Activated naive CD8-positive, alpha-beta T cell treated with anti-CD3 and anti-CD28 coated beads, Interleukin-2, amount 50 U/mL, for 24 hours (primary cell): ENCODE data around the gene AKAP8L.

Source experiments
- ATAC-seq: fragments of 150-1000 bp; cut with Tn5 transposase; one replicate; pipeline ENCODE4 v1.10.0; 2021
- DNase-seq: peaks from one replicate; pipeline ENCODE4 v3.0.0; 2021
- H3K27ac Mint-ChIP-seq: one replicate; pipeline ENCODE4 v1.8.0; 2021; ENCODE audit warnings: mild to moderate bottlenecking, mixed read lengths
- H3K27me3 Mint-ChIP-seq: one replicate; pipeline ENCODE4 v1.8.0; 2021; ENCODE audit warnings: mixed read lengths
- H3K36me3 Mint-ChIP-seq: one replicate; pipeline ENCODE4 v1.8.0; 2021; ENCODE audit warnings: low read depth, mixed read lengths
- H3K4me1 Mint-ChIP-seq: one replicate; pipeline ENCODE4 v1.8.0; 2021; ENCODE audit warnings: mixed read lengths
- H3K4me3 Mint-ChIP-seq: one replicate; pipeline ENCODE4 v1.8.0; 2021; ENCODE audit warnings: mild to moderate bottlenecking, moderate library complexity, mixed read lengths
- H3K9me3 Mint-ChIP-seq: one replicate; pipeline ENCODE4 v1.8.0; 2021; ENCODE audit warnings: mixed read lengths

Gene AKAP8L

DNA sequence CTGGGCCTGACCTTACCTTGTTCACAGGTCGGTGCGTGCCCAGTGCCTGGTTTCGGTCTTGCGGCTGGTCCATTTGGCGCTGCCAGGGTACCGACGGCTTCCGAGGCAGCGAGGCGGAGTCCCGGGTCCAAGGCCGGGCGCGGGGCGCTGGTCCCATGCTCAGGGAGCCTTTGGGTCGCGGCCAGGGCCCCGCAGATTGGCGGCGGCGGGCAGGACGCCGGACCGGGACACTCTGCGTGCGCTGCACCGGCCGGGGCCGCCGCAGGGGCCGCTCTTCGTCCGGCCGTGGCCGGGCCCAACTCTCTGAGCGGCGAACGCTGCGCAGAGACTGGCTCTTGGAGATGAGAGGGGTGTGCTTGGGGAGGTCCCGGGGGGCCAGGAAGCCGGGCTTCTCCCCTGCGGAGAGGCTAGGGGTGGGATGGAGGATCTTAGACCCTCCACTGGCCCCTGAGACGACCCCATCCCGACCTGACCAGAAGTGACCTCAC is 34.3 kb upstream of the AKAP8L start:
- no peak for ATAC-seq
- no peak overlapping the region for H3K4me3 Mint-ChIP-seq
- H3K36me3 Mint-ChIP-seq = peaks cover 42% of the 10 kb centered on the region
- DNase-seq = no peak
- no peaks in the 10 kb centered on the region for H3K27me3 Mint-ChIP-seq
- H3K27ac Mint-ChIP-seq = no peak overlapping the region
- peaks cover 3% of the 10 kb centered on the region for H3K9me3 Mint-ChIP-seq
- H3K4me1 Mint-ChIP-seq = peaks cover 16% of the 10 kb centered on the region

DNA sequence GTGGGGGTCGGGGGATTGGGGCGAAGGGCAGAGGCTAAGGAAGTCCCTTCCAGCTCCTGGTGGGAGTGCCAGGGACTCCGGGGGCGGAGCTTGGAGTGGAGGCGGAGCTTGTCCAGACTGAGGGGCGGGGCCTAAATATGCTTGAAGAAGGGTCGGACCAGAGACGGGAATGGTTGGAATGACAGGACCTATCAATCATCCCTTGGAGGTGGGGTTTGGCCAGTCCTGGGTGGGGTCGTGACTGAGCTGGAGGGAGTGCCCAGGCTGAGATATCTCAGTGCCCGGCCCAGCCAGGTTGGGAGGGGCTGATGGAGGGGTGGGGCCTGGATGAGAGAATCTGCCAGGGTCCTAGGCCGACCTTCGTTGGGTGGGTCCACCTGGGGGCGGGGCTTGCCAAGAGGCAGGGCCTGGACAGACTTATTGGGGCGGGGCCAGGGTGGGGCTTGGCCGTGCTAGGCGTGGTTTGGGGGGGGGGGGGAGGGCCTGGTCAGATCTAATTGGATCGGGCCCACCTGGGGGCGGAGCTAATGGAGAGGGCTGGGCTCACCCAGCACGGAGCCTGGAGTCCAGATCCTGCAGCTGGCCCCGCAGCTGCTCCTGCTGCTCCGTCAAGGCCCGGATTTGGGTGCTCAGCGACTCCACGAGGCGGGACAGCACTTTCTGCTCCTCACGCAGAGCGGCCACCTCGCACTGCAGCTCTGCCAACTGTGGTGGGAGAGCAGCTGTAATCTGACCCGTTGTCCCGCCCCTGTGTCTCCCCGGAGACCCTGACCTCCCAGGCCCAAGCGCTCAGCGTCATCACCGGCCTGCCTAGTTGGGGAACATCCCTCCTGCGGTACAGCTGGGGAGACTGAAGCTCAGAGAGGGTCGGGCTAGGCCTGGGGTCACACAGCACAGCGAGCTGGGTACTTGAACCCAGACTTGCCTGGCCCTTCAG is 33.6 kb upstream of the AKAP8L start:
- Mint-ChIP-seq H3K4me1 (peaks cover 16% of the 10 kb centered on the region), H3K9me3 (peaks cover 3% of the 10 kb centered on the region), H3K27ac (no peak overlapping the region), H3K27me3 (no peaks in the 10 kb centered on the region), H3K36me3 (peaks cover 37% of the 10 kb centered on the region), H3K4me3 (no peak overlapping the region)
- DNase-seq (peak; percentile 48), ATAC-seq (no peak)

- H3K4me3 Mint-ChIP-seq = peak overlapping the region; percentile 72
- ATAC-seq (no peak), DNase-seq (no peak)
- no peaks in the 10 kb centered on the region for H3K27me3 Mint-ChIP-seq
- H3K27ac Mint-ChIP-seq = peak overlapping the region; percentile 72
- H3K36me3 Mint-ChIP-seq = peaks cover 34% of the 10 kb centered on the region
- peaks cover 16% of the 10 kb centered on the region for H3K4me1 Mint-ChIP-seq
- H3K9me3 Mint-ChIP-seq = peaks cover 3% of the 10 kb centered on the region
These were observed 31.7 kb upstream of the AKAP8L start for GRCh38 chr19:15450528-15450890.

- H3K4me3 Mint-ChIP-seq = peak within 1 kb of the TSS; percentile 72
- DNase-seq (peak; percentile 83), ATAC-seq (peak; percentile 50)
- H3K9me3 Mint-ChIP-seq = peaks cover 3% of the 10 kb centered on the region
- peak within 1 kb of the TSS; percentile 72 for H3K27ac Mint-ChIP-seq
- H3K36me3 Mint-ChIP-seq = peaks cover 28% of the 10 kb centered on the region
- peaks cover 16% of the 10 kb centered on the region for H3K4me1 Mint-ChIP-seq
- H3K27me3 Mint-ChIP-seq = no peaks in the 10 kb centered on the region
These were observed 31.1 kb upstream of the AKAP8L start, which contains the start of gene WIZ for GRCh38 chr19:15449620-15450527. TSS of gene WIZ (minus strand) at chr19:15449956. CDS start at chr19:15448307, 1,649 bp downstream.

- H3K9me3 Mint-ChIP-seq = peaks cover 3% of the 10 kb centered on the region
- H3K4me3 Mint-ChIP-seq = peak overlapping the region; percentile 47
- H3K4me1 Mint-ChIP-seq = peaks cover 16% of the 10 kb centered on the region
- ATAC-seq (no peak), DNase-seq (no peak)
- H3K27ac Mint-ChIP-seq = peak overlapping the region; percentile 37
- H3K27me3 Mint-ChIP-seq = no peaks in the 10 kb centered on the region
- peaks cover 25% of the 10 kb centered on the region for H3K36me3 Mint-ChIP-seq
These were observed 30.2 kb upstream of the AKAP8L start for GRCh38 chr19:15448778-15449619.

- Mint-ChIP-seq H3K36me3 (peaks cover 18% of the 10 kb centered on the region), H3K4me3 (peak overlapping the region; percentile 47), H3K27ac (peak overlapping the region; percentile 37), H3K27me3 (no peaks in the 10 kb centered on the region), H3K9me3 (peaks cover 3% of the 10 kb centered on the region), H3K4me1 (peaks cover 14% of the 10 kb centered on the region)
- no peak for ATAC-seq
- DNase-seq = no peak
These were observed 29.4 kb upstream of the AKAP8L start for GRCh38 chr19:15448044-15448777.

- Mint-ChIP-seq H3K4me3 (no peak overlapping the region), H3K27me3 (no peaks in the 10 kb centered on the region), H3K9me3 (peaks cover 3% of the 10 kb centered on the region), H3K27ac (no peak overlapping the region), H3K4me1 (peaks cover 14% of the 10 kb centered on the region), H3K36me3 (peaks cover 17% of the 10 kb centered on the region)
- ATAC-seq (no peak), DNase-seq (no peak)
These were observed 28.3 kb upstream of the AKAP8L start for GRCh38 chr19:15447057-15447456.

DNA sequence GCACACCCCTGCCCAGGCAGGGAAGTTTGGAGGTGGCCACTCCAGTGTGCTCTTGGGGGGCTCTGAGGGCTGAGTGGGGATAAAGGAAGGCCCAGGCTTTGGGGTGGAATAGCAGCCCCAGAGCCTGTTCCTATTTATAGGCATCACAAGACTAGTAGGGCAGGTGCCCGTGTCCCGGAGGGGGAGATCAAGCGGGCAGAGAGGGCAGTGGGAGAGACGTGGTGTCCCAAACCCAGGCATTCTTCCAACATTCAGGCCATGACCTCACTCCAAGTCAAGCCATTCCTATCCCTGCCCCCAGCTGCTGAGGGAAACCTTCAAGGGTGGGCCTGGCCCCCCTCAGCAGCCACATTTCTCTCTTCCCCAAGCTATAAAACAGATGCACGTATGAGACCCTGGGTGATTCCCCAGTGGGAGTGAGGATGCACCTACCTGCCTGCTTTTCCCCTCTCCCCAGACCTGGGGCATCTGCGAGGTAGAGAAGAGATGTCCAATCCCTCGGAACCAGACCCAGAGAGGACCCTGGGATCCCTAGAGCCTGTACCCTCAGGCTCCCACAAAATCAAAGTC is 27.1 kb upstream of the AKAP8L start:
- Mint-ChIP-seq H3K27me3 (no peaks in the 10 kb centered on the region), H3K4me1 (peaks cover 10% of the 10 kb centered on the region), H3K27ac (no peak overlapping the region), H3K36me3 (peaks cover 6% of the 10 kb centered on the region), H3K4me3 (no peak overlapping the region), H3K9me3 (peaks cover 3% of the 10 kb centered on the region)
- ATAC-seq (no peak), DNase-seq (no peak)

GRCh38 chr19:15445227-15445605 is 26.4 kb upstream of the AKAP8L start:
- Mint-ChIP-seq H3K36me3 (peaks cover under 1% of the 10 kb centered on the region), H3K9me3 (peaks cover under 1% of the 10 kb centered on the region), H3K27ac (no peak overlapping the region), H3K4me3 (no peak overlapping the region), H3K4me1 (peaks cover 4% of the 10 kb centered on the region), H3K27me3 (no peaks in the 10 kb centered on the region)
- DNase-seq (no peak), ATAC-seq (no peak)

DNA sequence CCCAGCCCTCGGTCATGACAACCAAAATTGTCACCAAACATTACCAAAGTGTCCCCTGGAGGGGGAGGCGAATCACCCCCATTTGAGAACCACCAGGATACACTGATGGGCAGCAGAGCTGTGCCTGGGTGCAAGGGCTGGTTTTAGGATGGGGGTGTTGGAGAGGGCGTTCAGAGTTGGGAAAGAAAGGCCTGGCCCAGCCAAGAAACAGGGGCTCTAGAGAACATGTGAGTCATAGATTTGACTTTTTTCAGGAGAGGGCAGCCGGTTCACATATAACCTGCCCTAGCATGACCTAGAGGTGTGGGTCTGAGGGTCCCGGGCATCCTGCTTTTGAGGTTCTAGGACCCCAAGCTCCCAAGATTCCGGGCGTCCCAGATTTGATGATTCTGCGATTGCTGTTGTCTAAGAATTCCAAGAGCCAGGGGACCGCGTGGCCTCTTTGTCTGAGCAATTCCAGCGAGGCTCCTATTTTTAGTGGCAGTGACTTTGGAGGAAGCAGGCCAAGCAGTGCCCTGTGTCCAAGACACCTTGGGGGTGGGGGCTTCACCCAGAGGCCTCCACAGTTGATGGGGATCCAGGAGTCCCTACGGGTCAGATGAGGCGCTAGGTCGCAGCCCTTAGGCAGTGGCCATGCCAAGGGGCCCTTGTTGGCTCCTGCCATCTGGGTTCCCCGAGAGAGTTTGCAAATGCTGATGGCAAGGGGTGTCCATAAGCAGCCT is 25.9 kb upstream of the AKAP8L start:
- Mint-ChIP-seq H3K4me1 (peaks cover 2% of the 10 kb centered on the region), H3K4me3 (no peak overlapping the region), H3K27me3 (no peaks in the 10 kb centered on the region), H3K27ac (no peak overlapping the region), H3K36me3 (no peaks in the 10 kb centered on the region), H3K9me3 (no peaks in the 10 kb centered on the region)
- no peak for ATAC-seq
- DNase-seq = no peak

DNA sequence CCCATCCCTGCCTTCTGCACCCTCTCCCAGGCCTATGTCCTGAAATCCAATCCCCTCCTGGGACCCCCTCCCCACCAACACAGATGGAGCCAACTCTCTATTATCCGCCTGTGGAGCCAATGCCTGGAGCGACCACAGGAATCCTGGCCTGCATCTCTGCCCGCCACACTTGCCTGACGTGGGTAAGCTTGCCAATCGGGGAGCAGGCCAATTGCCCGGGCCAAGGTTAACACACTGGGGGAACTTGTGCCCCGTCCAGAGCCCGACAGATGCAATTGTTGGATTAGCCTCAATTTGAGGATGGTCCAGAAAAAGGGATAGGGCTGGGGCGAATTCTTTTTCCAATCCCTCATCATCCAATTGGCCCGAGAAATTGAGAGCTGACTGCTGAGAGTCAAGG is 25.1 kb upstream of the AKAP8L start:
- Mint-ChIP-seq H3K27ac (no peak overlapping the region), H3K36me3 (no peaks in the 10 kb centered on the region), H3K27me3 (no peaks in the 10 kb centered on the region), H3K4me3 (no peak overlapping the region), H3K4me1 (peaks cover under 1% of the 10 kb centered on the region), H3K9me3 (no peaks in the 10 kb centered on the region)
- no peak for DNase-seq
- ATAC-seq = no peak

GRCh38 chr19:15443325-15443724 is 24.5 kb upstream of the AKAP8L start:
- no peaks in the 10 kb centered on the region for H3K27me3 Mint-ChIP-seq
- H3K36me3 Mint-ChIP-seq = no peaks in the 10 kb centered on the region
- no peak for DNase-seq
- no peaks in the 10 kb centered on the region for H3K9me3 Mint-ChIP-seq
- no peak overlapping the region for H3K27ac Mint-ChIP-seq
- H3K4me1 Mint-ChIP-seq = no peaks in the 10 kb centered on the region
- no peak overlapping the region for H3K4me3 Mint-ChIP-seq
- no peak for ATAC-seq
